ELF-1 (cell line): ENCODE measurements around the gene RERE.
A peak's percentile ranks its signal among the peaks of the same experiment; 100 is the strongest.
"Not testable (repeated sequence)": the region's sequence is repeated elsewhere in the genome, so short reads cannot be mapped to it uniquely, and the experiment has no call there.

ENCODE experiments used
- DNase-seq: peaks from one replicate; pipeline ENCODE4 v3.0.0-alpha.2; 2016; ENCODE audit warnings: low read depth, low spot score

Gene RERE

GRCh38 chr1:8718850-8719361 lies 98.5 kb downstream of the RERE start:
- DNase-seq: no peak

GRCh38 chr1:8717148-8717547 lies 100.3 kb downstream of the RERE start:
- no peak for DNase-seq

GRCh38 chr1:8716238-8716637 lies 101.2 kb downstream of the RERE start:
- no peak for DNase-seq

- DNase-seq: no peak
Measured at GRCh38 chr1:8714173-8714572, 103.3 kb downstream of the RERE start.

- DNase-seq: no peak
Measured at GRCh38 chr1:8712413-8713231, 104.8 kb downstream of the RERE start.

- no peak for DNase-seq
Measured at GRCh38 chr1:8711873-8712412, 105.5 kb downstream of the RERE start.

GRCh38 chr1:8711151-8711550 lies 106.3 kb downstream of the RERE start:
- no peak for DNase-seq

GRCh38 chr1:8708259-8708658 lies 109.2 kb downstream of the RERE start:
- no peak for DNase-seq

- peak; percentile 78 for DNase-seq
Measured at GRCh38 chr1:8706995-8707396, 110.4 kb downstream of the RERE start.

GRCh38 chr1:8706291-8706690 lies 111.1 kb downstream of the RERE start:
- no peak for DNase-seq

GRCh38 chr1:8704866-8705506 lies 112.5 kb downstream of the RERE start:
- peak; percentile 66 for DNase-seq

- DNase-seq: peak; percentile 97
Measured at GRCh38 chr1:8702850-8703810, 114.3 kb downstream of the RERE start.

GRCh38 chr1:8702472-8702849 lies 115.0 kb downstream of the RERE start:
- DNase-seq: no peak

GRCh38 chr1:8701794-8702471 lies 115.5 kb downstream of the RERE start:
- DNase-seq: peak; percentile 76

GRCh38 chr1:8699679-8700078 lies 117.8 kb downstream of the RERE start:
- DNase-seq: no peak

GRCh38 chr1:8698937-8699447 lies 118.4 kb downstream of the RERE start:
- no peak for DNase-seq

GRCh38 chr1:8698012-8698630 lies 119.3 kb downstream of the RERE start:
- no peak for DNase-seq

GRCh38 chr1:8695442-8695841 lies 122.0 kb downstream of the RERE start:
- not testable (repeated sequence) for DNase-seq

GRCh38 chr1:8693107-8693506 lies 124.3 kb downstream of the RERE start:
- DNase-seq: no peak

- no peak for DNase-seq
Measured at GRCh38 chr1:8691662-8692061, 125.8 kb downstream of the RERE start.

GRCh38 chr1:8690253-8690525 lies 127.3 kb downstream of the RERE start:
- DNase-seq: no peak
